ENCODE data around the gene ASF1B.

Gene ASF1B

GRCh38 chr19:14159059-14159458 is 22.7 kb upstream of the ASF1B start:
- TF ChIP-seq EZH2phosphoT487 (IDR thresholded peaks at IDR 0.05; ENCODE audit: low read length) (no peak), EZH2 (optimal IDR thresholded peaks at IDR 0.05; ENCODE audit: low read depth, low read length) (no peak), CTCF (IDR thresholded peaks at IDR 0.05; ENCODE audit: low read length) (no peak)
- Histone ChIP-seq H4K20me1 (ENCODE audit: insufficient read depth, low read length) (no peaks in the 10 kb centered on the region), H3K9me3 (replicated peaks; ENCODE audit: insufficient read depth, low read length) (no peaks in the 10 kb centered on the region), H2AFZ (ENCODE audit: low read length) (no peak overlapping the region), H3K9me2 (replicated peaks; ENCODE audit: insufficient read depth, low read length) (no peaks in the 10 kb centered on the region), H3K9ac (ENCODE audit: low read length) (no peak overlapping the region), H3F3A (ENCODE audit: insufficient read depth, low read length) (no peaks in the 10 kb centered on the region), H3K27me3 (replicated peaks; ENCODE audit: insufficient read depth, low read length) (peaks cover 50% of the 10 kb centered on the region), H3K4me3 (ENCODE audit: low read length) (no peak overlapping the region), H3K79me2 (ENCODE audit: low read length) (no peaks in the 10 kb centered on the region), H3K4me1 (ENCODE audit: low read length) (no peaks in the 10 kb centered on the region), H3K4me2 (ENCODE audit: low read depth, low read length) (no peak overlapping the region), H3K36me3 (replicated peaks; ENCODE audit: insufficient read depth, low read length) (no peaks in the 10 kb centered on the region), H3K27ac (ENCODE audit: low read length) (no peak overlapping the region)
- DNase-seq = no peak

- Histone ChIP-seq H3K4me2 (ENCODE audit: low read depth, low read length) (no peak overlapping the region), H3K4me1 (ENCODE audit: low read length) (no peaks in the 10 kb centered on the region), H3K27me3 (replicated peaks; ENCODE audit: insufficient read depth, low read length) (peaks cover 44% of the 10 kb centered on the region), H2AFZ (ENCODE audit: low read length) (no peak overlapping the region), H3F3A (ENCODE audit: insufficient read depth, low read length) (no peaks in the 10 kb centered on the region), H3K36me3 (replicated peaks; ENCODE audit: insufficient read depth, low read length) (no peaks in the 10 kb centered on the region), H3K9me3 (replicated peaks; ENCODE audit: insufficient read depth, low read length) (no peaks in the 10 kb centered on the region), H4K20me1 (ENCODE audit: insufficient read depth, low read length) (no peaks in the 10 kb centered on the region), H3K79me2 (ENCODE audit: low read length) (no peaks in the 10 kb centered on the region), H3K4me3 (ENCODE audit: low read length) (no peak overlapping the region), H3K9ac (ENCODE audit: low read length) (no peak overlapping the region), H3K9me2 (replicated peaks; ENCODE audit: insufficient read depth, low read length) (no peaks in the 10 kb centered on the region), H3K27ac (ENCODE audit: low read length) (no peak overlapping the region)
- DNase-seq = no peak
- TF ChIP-seq EZH2 (optimal IDR thresholded peaks at IDR 0.05; ENCODE audit: low read depth, low read length) (no peak), CTCF (IDR thresholded peaks at IDR 0.05; ENCODE audit: low read length) (no peak), EZH2phosphoT487 (IDR thresholded peaks at IDR 0.05; ENCODE audit: low read length) (no peak)
Observed at GRCh38 chr19:14158276-14159023, 22.1 kb upstream of the ASF1B start.

- Histone ChIP-seq H3K27me3 (replicated peaks; ENCODE audit: insufficient read depth, low read length) (peaks cover 39% of the 10 kb centered on the region), H3K4me3 (ENCODE audit: low read length) (no peak overlapping the region), H4K20me1 (ENCODE audit: insufficient read depth, low read length) (no peaks in the 10 kb centered on the region), H3K9me2 (replicated peaks; ENCODE audit: insufficient read depth, low read length) (no peaks in the 10 kb centered on the region), H3K4me2 (ENCODE audit: low read depth, low read length) (no peak overlapping the region), H2AFZ (ENCODE audit: low read length) (no peak overlapping the region), H3K27ac (ENCODE audit: low read length) (no peak overlapping the region), H3K4me1 (ENCODE audit: low read length) (no peaks in the 10 kb centered on the region), H3K79me2 (ENCODE audit: low read length) (no peaks in the 10 kb centered on the region), H3K9ac (ENCODE audit: low read length) (no peak overlapping the region), H3K36me3 (replicated peaks; ENCODE audit: insufficient read depth, low read length) (no peaks in the 10 kb centered on the region), H3K9me3 (replicated peaks; ENCODE audit: insufficient read depth, low read length) (no peaks in the 10 kb centered on the region), H3F3A (ENCODE audit: insufficient read depth, low read length) (no peaks in the 10 kb centered on the region)
- no peak for DNase-seq
- no peak for TF ChIP-seq CTCF (IDR thresholded peaks at IDR 0.05; ENCODE audit: low read length)
- TF ChIP-seq EZH2phosphoT487 (IDR thresholded peaks at IDR 0.05; ENCODE audit: low read length) = no peak
- TF ChIP-seq EZH2 (optimal IDR thresholded peaks at IDR 0.05; ENCODE audit: low read depth, low read length) = no peak
Observed at GRCh38 chr19:14156971-14157717, 20.8 kb upstream of the ASF1B start.

Data from MM.1S (cell line).